Parathyroid adenoma (tissue), 2 donors: ENCODE measurements around the gene CPT1B.
A peak's percentile ranks its signal among the peaks of the same experiment; 100 is the strongest.

Source experiments
- H2AFZ ChIP-seq: fragments of 300-600 bp; sonication (generic); one replicate; pipeline ENCODE4 v1.7.0; 2017; ENCODE audit warnings: antibody characterized with exemption, mild to moderate bottlenecking
- H3K27ac ChIP-seq: fragments of 300-600 bp; sonication (generic); one replicate; pipeline ENCODE4 v1.7.0; 2017
- H3K27me3 ChIP-seq: fragments of 300-600 bp; sonication (generic); one replicate; pipeline ENCODE4 v1.7.0; 2017; ENCODE audit warnings: low read length; ENCODE audit not compliant: control insufficient read depth, insufficient read depth
- H3K36me3 ChIP-seq: fragments of 300-600 bp; sonication (generic); one replicate; pipeline ENCODE4 v1.7.0; 2017; ENCODE audit warnings: low read length; ENCODE audit not compliant: control insufficient read depth, insufficient read depth
- H3K4me1 ChIP-seq: fragments of 300-600 bp; sonication (generic); one replicate; pipeline ENCODE4 v1.7.0; 2017; ENCODE audit warnings: control low read depth
- H3K4me2 ChIP-seq: fragments of 300-600 bp; sonication (generic); one replicate; pipeline ENCODE4 v1.7.0; 2017; ENCODE audit warnings: low read length
- H3K4me3 ChIP-seq: fragments of 300-600 bp; sonication (generic); one replicate; pipeline ENCODE4 v1.7.0; 2017; ENCODE audit warnings: low read depth, low read length
- H3K79me2 ChIP-seq: fragments of 300-600 bp; sonication (generic); one replicate; pipeline ENCODE4 v1.7.0; 2017; ENCODE audit warnings: control low read depth
- H3K9ac ChIP-seq: fragments of 300-600 bp; sonication (generic); one replicate; pipeline ENCODE4 v1.7.0; 2017; ENCODE audit warnings: mild to moderate bottlenecking
- H3K9me3 ChIP-seq: fragments of 300-600 bp; sonication (generic); one replicate; pipeline ENCODE4 v1.7.0; 2017; ENCODE audit warnings: low read length; ENCODE audit not compliant: control insufficient read depth
- TF ChIP-seq, protein P1 (sequence below): fragments of 300-600 bp; sonication (generic); IDR thresholded peaks from one replicate; pipeline ENCODE4 v1.7.0; 2017; ENCODE audit warnings: antibody characterized with exemption, mild to moderate bottlenecking
- donor health status: primary hyperparathyroidism.

CPT1B gene

DNA sequence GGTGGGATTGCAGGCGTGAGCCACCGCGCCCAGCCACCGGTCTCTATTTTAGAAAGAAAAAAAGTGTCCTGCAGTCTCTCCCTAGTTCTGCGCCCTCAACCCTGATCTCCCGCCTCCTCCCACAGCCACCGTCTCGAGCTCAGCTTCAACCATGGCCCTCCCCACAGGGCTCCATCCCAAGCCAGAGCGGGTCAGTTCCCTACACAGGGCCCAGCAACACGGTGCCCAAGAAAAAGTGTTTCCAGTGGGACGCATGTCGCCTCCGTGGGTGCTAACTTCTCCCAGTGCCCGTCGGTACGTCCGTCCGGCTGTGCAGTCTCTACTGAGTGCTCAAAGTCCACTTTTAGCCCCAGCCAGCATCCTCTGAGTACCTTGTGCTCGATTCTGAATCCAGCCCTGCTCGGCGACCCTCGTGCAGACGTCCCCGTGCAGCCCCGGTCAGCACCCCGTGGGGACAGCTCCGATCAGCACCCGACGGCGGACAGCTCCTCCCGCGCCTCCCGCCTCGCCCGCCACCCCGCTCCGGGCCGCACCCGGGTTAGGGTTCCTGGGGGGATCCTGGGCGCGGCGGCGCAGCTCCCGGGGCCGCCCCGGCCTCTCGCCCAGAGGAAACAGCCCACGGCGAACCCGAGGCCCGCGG lies 21.7 kb upstream of the CPT1B start:
- Histone ChIP-seq H3K9ac (no peak overlapping the region), H3K79me2 (no peaks in the 10 kb centered on the region), H3K4me3 (no peak overlapping the region), H3K27me3 (no peaks in the 10 kb centered on the region), H3K4me2 (no peak overlapping the region), H3K27ac (no peak overlapping the region), H2AFZ (peak overlapping the region; percentile 56), H3K9me3 (no peaks in the 10 kb centered on the region), H3K36me3 (no peaks in the 10 kb centered on the region), H3K4me1 (no peaks in the 10 kb centered on the region)
- TF ChIP-seq, protein P1, sequence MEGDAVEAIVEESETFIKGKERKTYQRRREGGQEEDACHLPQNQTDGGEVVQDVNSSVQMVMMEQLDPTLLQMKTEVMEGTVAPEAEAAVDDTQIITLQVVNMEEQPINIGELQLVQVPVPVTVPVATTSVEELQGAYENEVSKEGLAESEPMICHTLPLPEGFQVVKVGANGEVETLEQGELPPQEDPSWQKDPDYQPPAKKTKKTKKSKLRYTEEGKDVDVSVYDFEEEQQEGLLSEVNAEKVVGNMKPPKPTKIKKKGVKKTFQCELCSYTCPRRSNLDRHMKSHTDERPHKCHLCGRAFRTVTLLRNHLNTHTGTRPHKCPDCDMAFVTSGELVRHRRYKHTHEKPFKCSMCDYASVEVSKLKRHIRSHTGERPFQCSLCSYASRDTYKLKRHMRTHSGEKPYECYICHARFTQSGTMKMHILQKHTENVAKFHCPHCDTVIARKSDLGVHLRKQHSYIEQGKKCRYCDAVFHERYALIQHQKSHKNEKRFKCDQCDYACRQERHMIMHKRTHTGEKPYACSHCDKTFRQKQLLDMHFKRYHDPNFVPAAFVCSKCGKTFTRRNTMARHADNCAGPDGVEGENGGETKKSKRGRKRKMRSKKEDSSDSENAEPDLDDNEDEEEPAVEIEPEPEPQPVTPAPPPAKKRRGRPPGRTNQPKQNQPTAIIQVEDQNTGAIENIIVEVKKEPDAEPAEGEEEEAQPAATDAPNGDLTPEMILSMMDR = no peak

GRCh38 chr22:50597097-50597496 lies 18.9 kb upstream of the CPT1B start:
- Histone ChIP-seq H3K9me3 (no peaks in the 10 kb centered on the region), H3K36me3 (no peaks in the 10 kb centered on the region), H3K4me2 (no peak overlapping the region), H3K27me3 (no peaks in the 10 kb centered on the region), H3K79me2 (no peaks in the 10 kb centered on the region), H3K4me3 (no peak overlapping the region), H3K4me1 (no peaks in the 10 kb centered on the region), H2AFZ (no peak overlapping the region), H3K9ac (no peak overlapping the region), H3K27ac (no peak overlapping the region)
- TF ChIP-seq, protein P1 = no peak

DNA sequence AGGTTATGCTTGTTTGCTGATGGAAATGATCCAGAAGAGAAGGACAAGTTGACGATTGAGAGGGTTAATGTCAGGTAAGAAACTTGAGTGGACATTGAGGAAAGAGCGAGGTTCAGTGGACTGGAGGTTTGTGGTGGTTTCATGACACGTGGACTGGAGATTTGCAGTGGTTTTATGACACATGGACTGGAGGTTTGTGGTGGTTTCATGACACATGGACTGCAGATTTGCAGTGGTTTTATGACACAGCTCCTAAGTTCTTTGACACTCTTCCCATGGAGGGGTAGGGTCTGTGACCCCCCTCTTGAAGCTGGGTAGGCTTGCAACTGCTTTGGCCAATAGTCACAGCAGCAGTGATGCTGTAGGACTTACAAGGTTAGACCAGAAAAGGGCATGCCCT lies 17.0 kb upstream of the CPT1B start:
- no peak overlapping the region for H3K4me2 ChIP-seq

GRCh38 chr22:50587407-50587806 lies 9.2 kb upstream of the CPT1B start:
- TF ChIP-seq, protein P1 = no peak
- Histone ChIP-seq H2AFZ (no peak overlapping the region), H3K4me3 (no peak overlapping the region), H3K36me3 (no peaks in the 10 kb centered on the region), H3K9ac (no peak overlapping the region), H3K4me1 (peaks cover 5% of the 10 kb centered on the region), H3K79me2 (no peaks in the 10 kb centered on the region), H3K9me3 (no peaks in the 10 kb centered on the region), H3K27ac (no peak overlapping the region), H3K27me3 (no peaks in the 10 kb centered on the region), H3K4me2 (no peak overlapping the region)

More for the DNA sequence above, 17.0 kb upstream of the CPT1B start:
- Histone ChIP-seq H3K27me3 (no peaks in the 10 kb centered on the region), H3K36me3 (no peaks in the 10 kb centered on the region), H3K9me3 (no peaks in the 10 kb centered on the region), H3K4me3 (no peak overlapping the region), H3K27ac (no peak overlapping the region), H2AFZ (no peak overlapping the region), H3K4me1 (no peaks in the 10 kb centered on the region), H3K9ac (no peak overlapping the region), H3K79me2 (no peaks in the 10 kb centered on the region)
- TF ChIP-seq, protein P1 = no peak

- TF ChIP-seq, protein P1 = no peak
- H3K27ac ChIP-seq = no peak overlapping the region
- H3K4me3 ChIP-seq = no peak overlapping the region
- H3K9ac ChIP-seq = no peak overlapping the region
- H2AFZ ChIP-seq = no peak overlapping the region
- H3K79me2 ChIP-seq = no peaks in the 10 kb centered on the region
- no peak overlapping the region for H3K4me2 ChIP-seq
- no peaks in the 10 kb centered on the region for H3K36me3 ChIP-seq
- no peaks in the 10 kb centered on the region for H3K9me3 ChIP-seq
- H3K4me1 ChIP-seq = peaks cover 5% of the 10 kb centered on the region
- no peaks in the 10 kb centered on the region for H3K27me3 ChIP-seq
These were observed 8.2 kb upstream of the CPT1B start for GRCh38 chr22:50586416-50586815.
